Measurements from ENCODE around the gene ZNF28.
"Not testable (repeated sequence)": the region's sequence is repeated elsewhere in the genome, so short reads cannot be mapped to it uniquely, and the experiment has no call there.

The ZNF28 gene

GRCh38 chr19:52823676-52824075, 2.2 kb upstream of the ZNF28 start:
- in situ Hi-C loops (cut with HindIII; ENCODE audit: low pct_ligation_motif_present, low sequenced_read_pairs): no loop called here
- TF ChIP-seq CTCF (IDR thresholded peaks at IDR 0.05; ENCODE audit: low read depth, low read length, missing control alignments): no peak
- H3K27me3 ChIP-seq (replicated peaks): no peaks in the 10 kb centered on the region
- DNase-seq: no peak
- no peak overlapping the region for H3K4me3 ChIP-seq (ENCODE audit: low read depth, low read length)
- no peaks in the 10 kb centered on the region for H3K36me3 ChIP-seq (replicated peaks)
- H3K27ac ChIP-seq: no peak overlapping the region

GRCh38 chr19:52820472-52821203, 795 bp downstream of the ZNF28 start:
- H3K27me3 ChIP-seq (replicated peaks); in situ Hi-C loops (cut with HindIII; ENCODE audit: low pct_ligation_motif_present, low sequenced_read_pairs); H3K27ac ChIP-seq; H3K36me3 ChIP-seq (replicated peaks): not testable (repeated sequence)
- H3K4me3 ChIP-seq (ENCODE audit: low read depth, low read length): peak overlapping the region; percentile 65
- DNase-seq: peak; percentile 2

- Histone ChIP-seq H3K36me3 (replicated peaks) (peaks cover 19% of the 10 kb centered on the region), H3K27me3 (replicated peaks) (no peaks in the 10 kb centered on the region), H3K27ac (no peak overlapping the region), H3K4me3 (ENCODE audit: low read depth, low read length) (no peak overlapping the region)
- TF ChIP-seq CTCF (IDR thresholded peaks at IDR 0.05; ENCODE audit: low read depth, low read length, missing control alignments): no peak
- in situ Hi-C loops (cut with HindIII; ENCODE audit: low pct_ligation_motif_present, low sequenced_read_pairs): no loop called here
- DNase-seq: no peak
These were observed 11.6 kb downstream of the ZNF28 start for GRCh38 chr19:52809801-52810200.

GRCh38 chr19:52799950-52800640, 21.3 kb downstream of the ZNF28 start:
- peaks cover 27% of the 10 kb centered on the region for H3K36me3 ChIP-seq (replicated peaks)

GRCh38 chr19:52789440-52789839, 32.0 kb downstream of the ZNF28 start:
- H3K27ac ChIP-seq: no peak overlapping the region
- H3K36me3 ChIP-seq (replicated peaks): no peaks in the 10 kb centered on the region
- in situ Hi-C loops (cut with HindIII; ENCODE audit: low pct_ligation_motif_present, low sequenced_read_pairs): no loop called here
- H3K27me3 ChIP-seq (replicated peaks): no peaks in the 10 kb centered on the region
- H3K4me3 ChIP-seq (ENCODE audit: low read depth, low read length): no peak overlapping the region
- DNase-seq: no peak
- no peak for TF ChIP-seq CTCF (IDR thresholded peaks at IDR 0.05; ENCODE audit: low read depth, low read length, missing control alignments)

More at GRCh38 chr19:52799950-52800640, 21.3 kb downstream of the ZNF28 start:
- H3K27me3 ChIP-seq (replicated peaks); in situ Hi-C loops (cut with HindIII; ENCODE audit: low pct_ligation_motif_present, low sequenced_read_pairs); H3K27ac ChIP-seq; H3K4me3 ChIP-seq (ENCODE audit: low read depth, low read length); DNase-seq: not testable (repeated sequence)

- peak; percentile 33 for DNase-seq
- H3K36me3 ChIP-seq (replicated peaks); in situ Hi-C loops (cut with HindIII; ENCODE audit: low pct_ligation_motif_present, low sequenced_read_pairs); H3K27ac ChIP-seq; H3K27me3 ChIP-seq (replicated peaks): not testable (repeated sequence)
- peak within 1 kb of the TSS; percentile 67 for H3K4me3 ChIP-seq (ENCODE audit: low read depth, low read length)
These were observed 34.7 kb downstream of the ZNF28 start, which contains the start of gene ZNF600 for GRCh38 chr19:52786464-52787354. ZNF600 (minus strand) TSS chr19:52786791; CDS start chr19:52778888, 7,903 bp downstream.

- no peak for TF ChIP-seq CTCF (IDR thresholded peaks at IDR 0.05; ENCODE audit: low read depth, low read length, missing control alignments)
- H3K4me3 ChIP-seq (ENCODE audit: low read depth, low read length): peak overlapping the region; percentile 67
- DNase-seq: no peak
- no peak overlapping the region for H3K27ac ChIP-seq
- H3K27me3 ChIP-seq (replicated peaks): no peaks in the 10 kb centered on the region
- no peaks in the 10 kb centered on the region for H3K36me3 ChIP-seq (replicated peaks)
- in situ Hi-C loops (cut with HindIII; ENCODE audit: low pct_ligation_motif_present, low sequenced_read_pairs): no loop called here
These were observed 35.4 kb downstream of the ZNF28 start for GRCh38 chr19:52786078-52786463.

All from brain microvascular endothelial cell (primary cell).